GM12864 (cell line): ENCODE data around the gene PCDHGA3.

Experiments used
- DNase-seq: peaks from one replicate; pipeline ENCODE4 v3.0.0-alpha.2; 2011; ENCODE audit warnings: low read depth
- H3K4me3 ChIP-seq: 2 replicates; pipeline ENCODE4 v1.5.1; 2011; ENCODE audit warnings: mild to moderate bottlenecking, low read depth, low read length, control low read depth
- CTCF ChIP-seq: IDR thresholded peaks from 2 replicates; pipeline ENCODE4 v1.5.1; 2011; ENCODE audit warnings: low read depth, mild to moderate bottlenecking, moderate library complexity, low read length, control low read depth, inconsistent platforms; ENCODE audit errors: missing control alignments

Gene PCDHGA3

GRCh38 chr5:141360685-141361084 is 17.1 kb downstream of the PCDHGA3 start:
- DNase-seq, result no peak
- peak overlapping the region; percentile 54; the same call in 1 of the 2 replicates for H3K4me3 ChIP-seq
- TF ChIP-seq CTCF, result no peak

DNA sequence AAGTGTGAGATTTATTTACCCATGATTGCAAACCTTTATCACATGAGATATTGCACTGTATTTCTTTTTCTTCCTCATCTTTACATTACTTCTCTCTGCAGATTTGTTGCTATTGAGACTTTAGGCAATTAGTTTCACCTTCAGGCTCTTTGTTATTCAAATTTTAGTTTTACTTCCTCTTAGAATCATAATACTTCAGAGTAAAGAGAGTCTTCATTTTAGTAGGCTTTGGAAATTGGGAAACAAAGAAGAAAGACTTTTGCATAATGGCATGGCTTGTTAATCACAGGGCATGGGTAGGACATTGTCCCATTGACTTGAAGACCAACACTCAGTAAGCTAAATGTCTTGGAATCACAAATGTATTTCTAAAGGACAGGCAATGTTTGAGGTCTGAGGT is 19.1 kb downstream of the PCDHGA3 start:
- no peak for DNase-seq
- H3K4me3 ChIP-seq, result no peak overlapping the region
- no peak for TF ChIP-seq CTCF

GRCh38 chr5:141363952-141364660 is 20.5 kb downstream of the PCDHGA3 start, which contains the start of gene PCDHGA5:
Gene PCDHGA5, plus strand, starts transcription at chr5:141364162. Its CDS starts 169 bp downstream, at chr5:141364331.
- no peak for TF ChIP-seq CTCF
- no peak within 1 kb of the TSS for H3K4me3 ChIP-seq
- DNase-seq, result no peak

- H3K4me3 ChIP-seq, result no peak overlapping the region
- TF ChIP-seq CTCF, result no peak
- DNase-seq, result no peak
These were observed 22.6 kb downstream of the PCDHGA3 start for GRCh38 chr5:141366016-141366896.

GRCh38 chr5:141369994-141370848 is 26.6 kb downstream of the PCDHGA3 start, which contains the start of gene PCDHGB3:
Gene PCDHGB3, plus strand, starts transcription at chr5:141370242. Its CDS starts 153 bp downstream, at chr5:141370395.
- peak within 1 kb of the TSS; percentile 58 for H3K4me3 ChIP-seq
- peak; percentile 72 for TF ChIP-seq CTCF
- peak; percentile 60 for DNase-seq
